Fibroblast of skin of left biceps (primary cell): ENCODE results near the gene IGFBP5.

Source experiments
- DNase-seq, 2 experiments: peaks; one replicate each; pipeline ENCODE4 v3.0.0-alpha.2; 2013; ENCODE audit warnings: low read depth in 2 of 2

The IGFBP5 gene

DNA sequence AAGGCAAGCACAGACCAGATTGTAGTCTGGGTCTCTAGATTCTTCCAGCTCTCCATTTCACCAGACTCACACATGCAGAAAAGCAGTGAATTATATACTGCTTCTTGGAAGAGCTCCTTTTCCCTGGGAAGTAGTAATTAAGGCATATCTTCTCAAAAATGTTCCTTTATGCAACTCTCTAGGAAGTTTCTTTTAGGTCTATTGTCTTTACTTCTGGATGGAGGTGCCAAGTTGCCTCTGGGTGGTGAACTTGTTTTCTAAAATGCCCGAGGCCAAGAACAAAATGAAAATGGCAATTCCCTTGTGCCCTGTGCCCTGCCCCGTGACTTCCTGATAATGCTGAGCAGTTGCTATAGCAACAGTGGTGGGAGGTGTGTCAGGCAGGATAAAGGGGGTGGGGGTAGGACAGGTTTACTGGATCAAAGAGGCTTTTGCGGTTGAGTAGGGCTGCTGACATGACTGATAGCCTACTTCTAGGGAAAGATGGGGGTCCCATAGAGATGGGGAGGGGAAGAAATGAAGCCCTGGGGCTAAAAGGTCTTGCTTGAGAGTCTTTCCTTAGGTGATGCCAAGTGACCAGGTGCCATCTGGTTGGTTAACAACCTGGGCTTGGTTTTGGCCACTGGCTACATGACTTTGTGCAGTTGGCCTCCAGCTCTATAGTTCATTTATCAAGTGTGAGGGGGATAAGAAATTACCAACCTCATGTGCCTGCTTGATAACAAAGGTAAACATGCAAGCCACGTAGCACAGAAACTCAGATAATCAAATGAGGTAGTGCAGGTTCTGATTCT lies 50.3 kb downstream of the IGFBP5 start:
- no peak for DNase-seq

DNA sequence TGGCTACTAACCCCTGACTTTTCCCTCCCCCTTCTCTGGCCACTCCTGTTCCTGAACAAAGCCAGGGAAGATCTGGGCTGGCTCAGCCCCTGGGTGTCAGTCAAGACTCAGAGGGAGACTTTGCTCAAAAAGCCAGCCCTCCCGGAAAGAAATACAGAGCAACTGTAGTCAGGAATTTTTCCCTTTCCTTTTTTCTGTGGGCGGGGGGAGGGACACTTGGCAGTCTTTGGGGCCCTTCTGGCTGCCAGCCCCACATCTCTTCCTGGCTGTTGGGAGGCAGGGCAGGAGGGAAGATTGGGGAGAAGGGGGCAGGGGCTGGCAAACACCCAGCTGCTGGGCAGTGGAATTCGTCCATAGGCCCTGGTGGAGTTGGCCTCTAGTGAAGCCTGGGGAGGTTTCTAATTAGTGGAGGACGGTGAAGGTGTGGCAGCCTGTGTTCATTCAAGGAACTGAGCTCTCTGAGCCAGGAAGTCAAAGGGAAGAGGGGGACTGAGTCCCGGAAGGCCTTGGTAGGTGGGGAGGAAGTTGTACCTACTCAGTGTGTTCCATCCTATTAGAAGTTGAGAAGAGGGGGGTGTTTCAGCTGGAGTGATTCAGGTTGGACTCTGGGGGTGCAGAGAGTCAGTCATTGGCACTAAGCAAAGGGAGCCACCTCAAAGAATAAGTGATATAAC lies 51.2 kb downstream of the IGFBP5 start:
- DNase-seq: no peak

- no peak for DNase-seq
Observed at GRCh38 chr2:216637472-216637871, 57.9 kb downstream of the IGFBP5 start.

DNA sequence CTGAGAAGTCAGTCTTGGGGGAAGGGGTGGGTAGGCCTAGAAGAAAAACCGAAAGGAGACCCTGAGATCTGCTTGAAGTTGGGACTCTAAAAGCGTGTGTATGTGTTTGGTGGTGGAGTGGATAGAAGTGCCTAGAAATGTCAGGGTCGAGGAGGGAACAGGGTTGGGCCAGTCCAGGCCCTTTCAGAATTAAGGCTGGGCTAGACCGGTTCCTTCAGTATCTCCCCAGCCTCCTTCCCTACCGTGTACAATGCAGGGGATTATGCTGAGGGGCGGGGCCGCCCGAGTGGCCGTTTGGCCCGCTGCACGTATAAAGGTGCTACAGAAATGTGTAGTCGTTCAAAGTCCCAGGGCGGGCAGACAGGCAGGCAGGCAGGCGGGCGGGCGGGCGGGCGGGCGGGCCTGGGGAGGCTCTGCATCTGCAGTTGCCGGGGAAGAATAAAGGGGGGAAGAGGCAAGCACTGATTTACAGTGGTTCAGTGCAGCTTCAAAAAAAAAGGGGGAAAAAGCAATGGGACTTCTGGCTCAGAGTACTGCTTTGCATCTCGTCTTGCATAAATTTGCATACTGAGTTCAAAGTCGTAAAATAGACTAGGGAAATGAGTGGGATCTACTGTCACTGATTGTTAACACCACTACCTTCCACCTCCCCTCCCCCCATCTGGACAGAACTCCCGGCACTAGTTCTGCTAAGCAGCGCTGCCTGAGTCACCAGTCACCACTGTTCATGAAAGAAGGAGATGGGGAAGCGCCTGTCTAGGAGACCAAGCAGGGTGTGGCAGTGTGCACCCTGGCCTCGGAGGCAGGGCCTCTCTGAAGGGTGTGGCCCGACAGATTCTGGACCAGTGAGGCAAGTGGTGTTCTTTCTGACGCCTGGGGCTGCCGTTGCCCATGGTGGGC lies 58.5 kb downstream of the IGFBP5 start:
- DNase-seq: no peak

- no peak for DNase-seq
Observed at GRCh38 chr2:216635701-216636550, 59.4 kb downstream of the IGFBP5 start.

DNA sequence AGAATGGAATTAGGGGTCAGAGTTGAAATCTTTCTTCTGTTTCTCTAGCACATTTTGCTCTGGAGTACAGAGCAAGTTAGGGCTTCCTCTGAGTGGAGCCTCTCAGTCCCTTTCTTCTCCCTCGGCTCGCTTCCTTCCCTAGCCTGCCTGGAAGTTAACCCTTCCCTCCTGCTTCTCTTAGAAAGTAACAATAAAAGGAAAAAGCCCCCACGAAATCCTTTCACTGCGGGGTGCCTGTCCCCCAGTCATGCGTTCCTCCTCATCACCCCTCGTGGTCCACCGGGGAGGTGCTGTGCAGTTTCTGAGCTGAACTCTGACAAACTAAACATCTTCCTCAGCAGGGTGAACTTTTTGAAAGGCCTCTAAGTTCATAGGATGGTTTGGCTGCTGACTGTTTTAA lies 60.2 kb downstream of the IGFBP5 start:
- no peak for DNase-seq

- no peak for DNase-seq
Observed at GRCh38 chr2:216634370-216635148, 60.8 kb downstream of the IGFBP5 start.

- DNase-seq: no peak
Observed at GRCh38 chr2:216633616-216634369, 61.6 kb downstream of the IGFBP5 start.

DNA sequence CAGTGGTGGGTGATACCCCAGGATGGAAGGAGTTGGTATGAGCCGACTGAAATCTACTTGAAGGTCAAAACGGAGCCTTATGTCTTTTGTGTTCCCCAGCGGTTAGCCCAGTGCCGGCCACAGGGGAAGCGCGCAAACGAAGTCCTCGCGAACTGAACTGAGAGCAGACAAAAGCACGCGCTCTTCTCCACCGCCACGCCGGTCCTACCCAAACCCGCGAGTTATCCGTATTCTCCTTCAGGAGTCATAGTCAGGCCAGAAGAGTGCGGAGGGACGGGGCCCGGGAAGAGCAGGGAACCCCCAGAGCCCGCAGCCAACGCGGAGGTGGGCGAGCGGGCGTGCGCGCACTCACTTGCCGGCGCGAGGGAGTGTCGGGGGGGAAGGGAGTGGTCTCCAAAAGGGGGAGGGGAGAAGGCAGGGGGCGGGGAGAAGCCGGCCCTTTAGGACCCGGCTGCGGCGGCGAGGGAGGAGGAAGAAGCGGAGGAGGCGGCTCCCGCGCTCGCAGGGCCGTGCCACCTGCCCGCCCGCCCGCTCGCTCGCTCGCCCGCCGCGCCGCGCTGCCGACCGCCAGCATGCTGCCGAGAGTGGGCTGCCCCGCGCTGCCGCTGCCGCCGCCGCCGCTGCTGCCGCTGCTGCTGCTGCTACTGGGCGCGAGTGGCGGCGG lies 62.3 kb downstream of the IGFBP5 start, which contains the start of gene IGFBP2:
IGFBP2 (plus strand) TSS at position 469 of the 664 bp plus-strand sequence; CDS start at position 573, 104 bp downstream.
- no peak for DNase-seq

DNA sequence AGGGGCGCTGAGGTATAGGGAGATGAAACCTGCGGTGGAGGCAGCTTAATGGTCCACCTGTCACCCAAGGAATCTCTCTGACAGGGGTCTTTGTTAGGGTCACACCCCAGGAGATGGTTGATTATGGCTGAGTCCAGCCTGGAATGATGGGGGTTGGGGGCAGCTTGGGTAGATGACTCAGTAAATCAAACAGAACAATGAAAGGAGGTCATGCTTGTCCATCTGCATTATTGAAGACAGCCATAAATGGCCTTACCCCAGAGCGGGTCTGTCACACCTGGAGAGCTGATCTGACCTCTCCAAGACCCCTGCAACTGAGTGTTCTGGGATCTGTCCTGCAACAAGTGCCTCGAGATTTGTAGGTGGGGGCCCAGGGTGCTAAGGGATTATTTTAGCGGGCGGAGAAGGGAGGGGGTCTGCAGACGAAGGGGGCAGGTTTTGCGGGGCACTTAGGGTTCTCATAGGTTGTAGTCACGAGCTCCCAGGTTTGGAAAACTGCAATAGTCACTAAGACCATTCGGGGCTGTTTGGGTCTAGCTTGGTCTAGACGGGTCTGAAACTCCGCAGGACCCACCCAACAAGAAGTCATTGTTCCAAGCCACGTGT lies 62.9 kb downstream of the IGFBP5 start:
- DNase-seq: no peak

DNA sequence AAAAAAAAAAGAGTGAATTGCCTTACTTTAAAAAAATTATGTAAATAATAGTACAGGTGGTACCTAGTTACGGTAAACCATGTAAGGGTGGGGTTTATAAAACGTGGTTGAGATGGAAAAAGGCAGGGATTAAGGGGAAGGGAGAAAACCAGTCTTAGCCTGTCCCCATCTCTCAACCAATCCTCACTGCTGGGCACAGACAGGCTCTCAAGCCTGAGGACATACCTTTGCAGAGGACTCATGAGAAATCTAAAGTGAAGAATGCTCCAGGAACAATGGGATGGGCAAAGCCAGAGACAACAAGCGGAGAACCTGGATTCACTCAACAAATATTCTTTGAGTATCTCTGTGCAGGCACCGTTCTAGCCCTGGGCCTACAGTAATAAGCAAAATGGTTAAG lies 65.6 kb downstream of the IGFBP5 start:
- no peak for DNase-seq

GRCh38 chr2:216626875-216627245 lies 68.5 kb downstream of the IGFBP5 start:
- DNase-seq: no peak

- no peak for DNase-seq
Observed at GRCh38 chr2:216626168-216626874, 69.0 kb downstream of the IGFBP5 start.

GRCh38 chr2:216624251-216624650 lies 71.1 kb downstream of the IGFBP5 start:
- DNase-seq: no peak

DNA sequence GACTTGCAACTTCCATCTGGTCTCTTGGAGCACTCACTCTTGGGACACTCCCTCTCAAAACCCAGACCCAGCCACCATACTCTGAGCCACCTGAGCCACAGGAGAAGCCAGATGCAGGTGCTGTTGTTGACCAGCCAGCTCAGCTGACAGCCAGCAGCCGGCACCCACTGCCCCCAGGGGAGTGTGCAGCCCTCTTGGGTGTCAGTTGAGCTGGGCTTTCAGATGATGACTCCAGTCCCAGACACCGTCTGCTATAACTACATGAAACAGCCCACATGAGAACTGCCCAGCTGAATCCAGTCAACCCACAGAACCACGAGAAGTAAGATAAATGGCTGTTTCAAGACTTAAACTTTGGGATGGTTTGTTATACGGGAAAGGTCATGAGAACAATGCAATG lies 72.8 kb downstream of the IGFBP5 start:
- no peak for DNase-seq
